WERI-Rb-1 (cell line): Measurements from ENCODE around the gene GRIK3.

ENCODE experiments used
- DNase-seq: peaks from one replicate; pipeline ENCODE4 v3.0.0-alpha.2; 2020
- H3K27ac ChIP-seq: fragments of 250-450 bp; sonication (Bioruptor Pico); 2 replicates; pipeline ENCODE4 v1.5.1; 2020; ENCODE audit warnings: mild to moderate bottlenecking, moderate library complexity
- H3K27me3 ChIP-seq: fragments of 250-450 bp; sonication (Bioruptor Pico); 2 replicates; pipeline ENCODE4 v1.5.1; 2021; ENCODE audit warnings: mild to moderate bottlenecking, low read depth, moderate library complexity; ENCODE audit not compliant: insufficient read depth, severe bottlenecking
- H3K36me3 ChIP-seq: fragments of 250-450 bp; sonication (Bioruptor Pico); 2 replicates; pipeline ENCODE4 v1.5.1; 2020; ENCODE audit warnings: mild to moderate bottlenecking, moderate library complexity
- H3K4me3 ChIP-seq: 2 replicates; pipeline ENCODE4 v1.5.1; 2011; ENCODE audit warnings: low read depth, mild to moderate bottlenecking, control low read depth, low read length
- H3K9me3 ChIP-seq: fragments of 250-450 bp; sonication (Bioruptor Pico); 2 replicates; pipeline ENCODE4 v1.5.1; 2021; ENCODE audit warnings: mild to moderate bottlenecking, moderate library complexity; ENCODE audit not compliant: severe bottlenecking
- TF ChIP-seq, protein P1 (sequence below): IDR thresholded peaks from 2 replicates; pipeline ENCODE4 v1.5.1; 2011; ENCODE audit warnings: low read depth, mild to moderate bottlenecking, control low read depth, inconsistent platforms, low read length

Gene GRIK3

DNA sequence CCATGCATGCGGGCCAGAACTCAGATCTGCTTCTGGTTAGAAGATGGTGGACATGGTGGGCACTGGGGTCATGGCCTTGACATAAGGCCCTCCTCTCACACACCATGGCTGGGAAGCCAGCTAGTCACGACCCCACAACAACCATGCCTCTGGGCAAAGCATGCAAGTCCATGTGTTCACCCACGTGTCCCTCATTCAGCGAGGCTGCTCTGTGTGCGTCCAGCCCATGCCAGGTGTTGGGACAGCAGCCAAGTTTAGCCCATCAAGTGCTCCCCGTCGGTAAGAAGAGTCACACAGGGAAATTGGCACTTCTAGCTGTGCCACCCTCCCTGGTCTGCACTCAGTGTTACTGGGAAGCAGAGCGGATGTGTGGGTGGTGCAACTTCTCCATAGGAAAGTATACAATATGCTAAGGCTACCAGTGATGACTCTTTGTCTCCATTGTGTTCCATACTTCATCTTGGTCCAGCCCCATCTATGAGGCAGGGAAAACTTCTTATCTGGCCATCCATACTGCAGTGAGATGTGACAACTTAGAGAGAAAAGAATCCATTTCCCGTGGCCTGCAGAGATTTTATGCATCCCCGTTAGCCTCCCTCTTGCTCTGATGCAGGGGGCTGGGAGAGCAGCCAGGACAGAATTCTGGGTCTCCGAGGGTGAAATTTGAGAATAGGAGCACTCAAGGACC is 198.0 kb downstream of the GRIK3 start:
- H3K27ac ChIP-seq, result no peak overlapping the region
- TF ChIP-seq, protein P1, sequence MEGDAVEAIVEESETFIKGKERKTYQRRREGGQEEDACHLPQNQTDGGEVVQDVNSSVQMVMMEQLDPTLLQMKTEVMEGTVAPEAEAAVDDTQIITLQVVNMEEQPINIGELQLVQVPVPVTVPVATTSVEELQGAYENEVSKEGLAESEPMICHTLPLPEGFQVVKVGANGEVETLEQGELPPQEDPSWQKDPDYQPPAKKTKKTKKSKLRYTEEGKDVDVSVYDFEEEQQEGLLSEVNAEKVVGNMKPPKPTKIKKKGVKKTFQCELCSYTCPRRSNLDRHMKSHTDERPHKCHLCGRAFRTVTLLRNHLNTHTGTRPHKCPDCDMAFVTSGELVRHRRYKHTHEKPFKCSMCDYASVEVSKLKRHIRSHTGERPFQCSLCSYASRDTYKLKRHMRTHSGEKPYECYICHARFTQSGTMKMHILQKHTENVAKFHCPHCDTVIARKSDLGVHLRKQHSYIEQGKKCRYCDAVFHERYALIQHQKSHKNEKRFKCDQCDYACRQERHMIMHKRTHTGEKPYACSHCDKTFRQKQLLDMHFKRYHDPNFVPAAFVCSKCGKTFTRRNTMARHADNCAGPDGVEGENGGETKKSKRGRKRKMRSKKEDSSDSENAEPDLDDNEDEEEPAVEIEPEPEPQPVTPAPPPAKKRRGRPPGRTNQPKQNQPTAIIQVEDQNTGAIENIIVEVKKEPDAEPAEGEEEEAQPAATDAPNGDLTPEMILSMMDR, result no peak
- no peaks in the 10 kb centered on the region for H3K9me3 ChIP-seq
- H3K36me3 ChIP-seq, result peaks cover 38% of the 10 kb centered on the region
- H3K4me3 ChIP-seq, result no peak overlapping the region
- DNase-seq, result no peak
- H3K27me3 ChIP-seq, result no peaks in the 10 kb centered on the region

DNA sequence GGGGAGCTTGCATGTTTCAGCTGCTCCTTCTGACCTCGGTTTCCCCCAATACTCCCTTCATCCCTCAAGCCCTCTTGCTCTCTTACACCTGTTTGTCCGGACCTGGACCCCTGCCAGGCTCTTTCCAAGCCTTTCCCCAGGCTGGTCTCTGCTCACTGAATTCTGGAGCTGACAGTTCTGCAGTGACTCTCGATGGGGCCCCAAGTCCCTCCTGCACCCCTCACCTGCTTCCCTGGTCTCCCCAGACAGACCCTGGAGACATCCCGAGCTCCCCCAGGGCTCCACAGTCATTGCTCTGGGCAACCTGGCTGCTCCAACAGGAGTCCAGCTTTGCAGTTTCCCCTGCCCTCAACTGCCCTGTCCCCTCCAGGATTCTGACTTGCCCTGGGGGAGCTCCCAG is 198.6 kb downstream of the GRIK3 start:
- Histone ChIP-seq H3K27ac (no peak overlapping the region), H3K27me3 (no peaks in the 10 kb centered on the region)

DNA sequence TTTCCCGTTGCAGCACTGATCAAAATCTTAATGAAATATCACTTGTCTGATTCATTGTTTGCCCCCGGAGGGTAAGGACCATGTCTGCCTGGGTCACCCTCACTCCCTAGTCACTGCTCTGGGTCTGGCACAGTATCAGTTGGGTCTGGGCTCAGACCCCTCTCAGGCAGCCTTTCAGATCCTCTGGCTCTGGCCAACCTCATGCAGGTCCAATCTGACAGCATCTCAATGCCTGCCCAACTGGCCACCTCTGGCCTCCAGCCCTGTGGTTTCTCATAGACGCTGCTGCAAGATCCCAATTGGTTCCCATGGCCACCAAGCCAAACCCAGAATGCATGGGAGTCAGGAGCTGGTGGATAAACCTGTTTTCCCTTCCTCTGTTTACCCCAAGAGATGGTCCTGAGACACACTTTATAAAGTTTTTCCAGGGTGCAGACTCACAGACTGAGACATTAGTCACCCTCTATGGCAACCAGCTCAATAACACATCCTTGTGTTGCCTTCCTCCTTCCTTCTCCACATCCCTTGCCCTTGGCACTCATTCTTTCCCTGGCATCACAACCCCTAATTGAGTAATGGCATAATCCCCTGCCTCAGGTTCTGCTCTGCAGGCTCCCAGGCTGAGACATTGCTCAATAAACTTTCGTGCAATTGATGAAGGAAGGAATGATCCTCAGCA is 199.2 kb downstream of the GRIK3 start:
- TF ChIP-seq, protein P1, result no peak
- Histone ChIP-seq H3K9me3 (no peaks in the 10 kb centered on the region), H3K36me3 (peaks cover 28% of the 10 kb centered on the region), H3K27me3 (no peaks in the 10 kb centered on the region), H3K4me3 (no peak overlapping the region), H3K27ac (no peak overlapping the region)
- no peak for DNase-seq

More for the DNA sequence above, 198.6 kb downstream of the GRIK3 start:
- Histone ChIP-seq H3K9me3 (no peaks in the 10 kb centered on the region), H3K36me3 (peaks cover 31% of the 10 kb centered on the region), H3K4me3 (no peak overlapping the region)
- DNase-seq, result no peak
- TF ChIP-seq, protein P1, result no peak

DNA sequence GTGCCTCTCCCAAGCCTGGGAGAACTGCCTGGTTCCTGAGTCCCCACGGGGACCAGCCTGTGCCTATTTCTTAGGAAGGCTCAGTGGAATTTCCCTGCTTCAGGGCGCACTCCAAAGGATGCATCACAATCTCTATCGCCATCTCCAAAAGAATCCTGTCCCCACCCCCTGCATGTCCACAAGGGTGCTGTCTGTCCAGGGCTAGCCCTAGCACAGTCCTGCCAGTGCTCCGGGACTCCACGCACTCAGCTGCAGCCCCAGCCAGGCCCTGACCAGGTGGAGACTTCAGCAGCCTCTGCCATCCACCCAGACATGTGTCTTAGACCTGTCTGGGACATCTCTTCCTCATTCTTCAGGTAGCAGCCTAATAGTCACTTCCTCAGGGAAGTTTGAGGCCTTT is 199.7 kb downstream of the GRIK3 start:
- Histone ChIP-seq H3K9me3 (no peaks in the 10 kb centered on the region), H3K27me3 (no peaks in the 10 kb centered on the region), H3K36me3 (peaks cover 24% of the 10 kb centered on the region), H3K4me3 (no peak overlapping the region), H3K27ac (no peak overlapping the region)
- TF ChIP-seq, protein P1, result no peak
- DNase-seq, result no peak

DNA sequence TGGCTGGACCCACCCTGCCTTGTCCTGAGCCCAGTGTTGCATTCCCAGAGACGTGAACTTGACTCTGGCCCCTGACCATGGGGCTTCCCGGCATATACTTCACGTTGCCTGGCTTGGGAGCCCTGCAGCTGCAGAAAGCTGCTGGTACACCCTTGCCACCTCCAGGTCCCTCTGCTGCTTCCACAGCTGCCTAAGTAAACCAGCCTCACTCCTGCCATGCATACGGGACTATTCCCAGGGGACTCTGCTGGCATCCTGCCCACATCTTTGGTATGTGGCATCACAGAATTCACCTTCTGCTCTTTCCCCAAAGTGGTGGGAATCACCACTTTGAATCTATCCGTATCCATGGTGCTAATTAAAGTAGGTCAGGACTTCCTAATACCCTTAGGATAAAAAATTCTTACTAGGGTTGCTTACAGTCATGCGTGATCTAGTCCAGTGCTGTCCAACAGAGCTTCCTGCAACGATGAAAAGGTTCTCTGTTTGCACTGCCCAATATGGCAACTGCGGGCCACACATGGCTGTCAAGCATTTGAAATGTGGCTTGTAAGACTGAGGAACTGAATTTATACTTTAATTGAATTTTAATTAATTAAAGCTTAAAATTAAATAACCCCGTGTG is 203.0 kb downstream of the GRIK3 start:
- no peak overlapping the region; the same call in 1 of the 2 replicates for H3K27ac ChIP-seq
- no peaks in the 10 kb centered on the region for H3K27me3 ChIP-seq
- no peak overlapping the region for H3K4me3 ChIP-seq
- no peak for DNase-seq
- TF ChIP-seq, protein P1, result no peak
- H3K9me3 ChIP-seq, result no peaks in the 10 kb centered on the region
- H3K36me3 ChIP-seq, result peaks cover 9% of the 10 kb centered on the region
